PC-9 (cell line): ENCODE results near the gene ARHGAP10. TPM values are rescaled to one million over a fixed set of nuclear protein-coding genes. Genes with fewer than 3 reads are reported as not detected.

Source experiments
- BruUV-seq: library from RNA; stranded (reverse); fragments of 400-500 nt; replicated peaks from 2 replicates; lab custom pipeline; 2021; lab: Mats Ljungman, UMichigan
- CTCF ChIA-PET: fragments of 300-600 bp; sonication (Branson Sonifier 250); formaldehyde crosslinking; loops from one replicate; lab custom pipeline; 2022; ENCODE audit warnings: antibody characterized with exemption; lab: Charles Lee
- POLR2A ChIA-PET: fragments of 300-600 bp; sonication (Branson Sonifier 250); formaldehyde crosslinking; loops from one replicate; lab custom pipeline; 2022; ENCODE audit warnings: antibody characterized with exemption; ENCODE audit not compliant: unreplicated experiment; lab: Charles Lee
- DNase-seq, 2 experiments: peaks; one replicate each; pipeline versions ENCODE4 v3.0.0 to v3.0.0-alpha.2; 2015 to 2022; ENCODE audit warnings: mixed read lengths in 1 of 2
- H2AFZ ChIP-seq: fragments of 200-600 bp; sonication (generic); 2 replicates; pipeline ENCODE4 v1.8.1; 2017; ENCODE audit warnings: antibody characterized with exemption
- H3F3A ChIP-seq: fragments of 200-600 bp; sonication (generic); 2 replicates; pipeline ENCODE4 v1.8.1; 2017; ENCODE audit warnings: antibody characterized with exemption, mild to moderate bottlenecking, low read depth; ENCODE audit not compliant: insufficient read depth
- H3K27ac ChIP-seq: fragments of 200-600 bp; sonication (generic); 2 replicates; pipeline ENCODE4 v1.6.1; 2016; ENCODE audit warnings: mixed run types
- H3K27me3 ChIP-seq: fragments of 200-600 bp; sonication (generic); 2 replicates; pipeline ENCODE4 v1.6.1; 2016; ENCODE audit warnings: low read depth, mixed run types; ENCODE audit not compliant: insufficient read depth
- H3K36me3 ChIP-seq: fragments of 200-600 bp; sonication (generic); 2 replicates; pipeline ENCODE4 v1.6.1; 2016; ENCODE audit warnings: low read depth, mixed run types
- H3K4me1 ChIP-seq: fragments of 200-600 bp; sonication (generic); replicated peaks from 2 replicates; pipeline ENCODE4 v1.6.1; 2016; ENCODE audit warnings: mixed run types; ENCODE audit not compliant: insufficient read depth
- H3K4me2 ChIP-seq: fragments of 200-600 bp; sonication (generic); 2 replicates; pipeline ENCODE4 v1.6.1; 2017; ENCODE audit warnings: mixed run types
- H3K4me3 ChIP-seq: fragments of 200-600 bp; sonication (generic); 2 replicates; pipeline ENCODE4 v1.6.1; 2016; ENCODE audit warnings: mixed run types
- H3K79me2 ChIP-seq: fragments of 200-600 bp; sonication (generic); 2 replicates; pipeline ENCODE4 v1.6.1; 2017; ENCODE audit warnings: low read depth, mixed run types
- H3K9me2 ChIP-seq: fragments of 200-600 bp; sonication (generic); 2 replicates; pipeline ENCODE4 v1.8.1; 2017; ENCODE audit warnings: mild to moderate bottlenecking; ENCODE audit not compliant: insufficient read depth
- H3K9me3 ChIP-seq: fragments of 200-600 bp; sonication (generic); 2 replicates; pipeline ENCODE4 v1.8.1; 2016; ENCODE audit warnings: low read depth; ENCODE audit not compliant: insufficient read depth
- H4K20me1 ChIP-seq: fragments of 200-600 bp; sonication (generic); 2 replicates; pipeline ENCODE4 v1.8.1; 2017; ENCODE audit not compliant: insufficient read depth
- EZH2 ChIP-seq: fragments of 200-600 bp; sonication (generic); IDR thresholded peaks from 2 replicates; pipeline ENCODE4 v1.8.0; 2017; ENCODE audit warnings: antibody characterized with exemption, low read depth
- intact Hi-C: fragments of 100-400 bp; cut with micrococcal nuclease; formaldehyde crosslinking; loops from one replicate; pipeline ENCODE4 v1.10.0; 2022; ENCODE audit not compliant: unreplicated experiment
- total RNA-seq: library from RNA; stranded (reverse); gene quantifications from 2 replicates; pipeline ENCODE4 v1.2.3, GENCODE V29; 2021
- TF ChIP-seq, protein P1 (sequence below): fragments of 200-600 bp; sonication (generic); conservative IDR thresholded peaks from 2 replicates; pipeline ENCODE4 v1.6.1; 2017; ENCODE audit warnings: mixed run types, antibody characterized with exemption, mild to moderate bottlenecking, moderate library complexity

ARHGAP10 gene
- total RNA-seq, 1 experiment from 2014 or later: 27.5 TPM

DNA sequence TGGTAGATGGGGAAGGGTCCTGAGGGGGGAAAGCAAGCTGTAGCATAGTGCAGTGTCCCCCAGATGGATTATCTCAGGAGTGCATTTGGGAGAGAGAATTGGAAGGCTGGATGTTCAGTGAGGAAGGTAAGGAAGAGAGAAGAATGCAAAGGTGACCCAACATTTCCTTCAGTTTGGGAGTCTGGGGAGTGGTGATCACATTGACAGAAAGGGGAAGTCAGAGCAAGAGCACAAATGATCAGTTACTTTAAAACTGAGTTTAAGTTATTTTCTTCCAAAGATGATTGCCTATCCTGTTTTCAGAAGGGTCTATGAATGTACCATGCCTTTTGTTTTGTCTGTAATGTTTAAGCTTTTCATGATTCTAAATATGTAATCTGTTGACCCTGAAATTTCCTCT lies 47.6 kb downstream of the ARHGAP10 start:
- Histone ChIP-seq H3K9me2 (no peaks in the 10 kb centered on the region), H2AFZ (no peak overlapping the region), H3F3A (peaks cover 16% of the 10 kb centered on the region), H3K9me3 (no peaks in the 10 kb centered on the region), H3K27me3 (no peaks in the 10 kb centered on the region), H3K4me3 (no peak overlapping the region), H3K4me2 (no peak overlapping the region), H3K4me1 (peaks cover 30% of the 10 kb centered on the region), H3K27ac (no peak overlapping the region), H4K20me1 (no peaks in the 10 kb centered on the region), H3K79me2 (peaks cover 64% of the 10 kb centered on the region), H3K36me3 (no peaks in the 10 kb centered on the region; the same call in 1 of the 2 replicates)
- DNase-seq: no peak
- CTCF ChIA-PET: no interaction called here
- POLR2A ChIA-PET: no interaction called here
- BruUV-seq: no TSS peak
- intact Hi-C loops: loop anchor here (5.0 kb wide), 1 partner anchor 53 kb away; no protein-coding TSS in a partner anchor
- TF ChIP-seq, protein P1, sequence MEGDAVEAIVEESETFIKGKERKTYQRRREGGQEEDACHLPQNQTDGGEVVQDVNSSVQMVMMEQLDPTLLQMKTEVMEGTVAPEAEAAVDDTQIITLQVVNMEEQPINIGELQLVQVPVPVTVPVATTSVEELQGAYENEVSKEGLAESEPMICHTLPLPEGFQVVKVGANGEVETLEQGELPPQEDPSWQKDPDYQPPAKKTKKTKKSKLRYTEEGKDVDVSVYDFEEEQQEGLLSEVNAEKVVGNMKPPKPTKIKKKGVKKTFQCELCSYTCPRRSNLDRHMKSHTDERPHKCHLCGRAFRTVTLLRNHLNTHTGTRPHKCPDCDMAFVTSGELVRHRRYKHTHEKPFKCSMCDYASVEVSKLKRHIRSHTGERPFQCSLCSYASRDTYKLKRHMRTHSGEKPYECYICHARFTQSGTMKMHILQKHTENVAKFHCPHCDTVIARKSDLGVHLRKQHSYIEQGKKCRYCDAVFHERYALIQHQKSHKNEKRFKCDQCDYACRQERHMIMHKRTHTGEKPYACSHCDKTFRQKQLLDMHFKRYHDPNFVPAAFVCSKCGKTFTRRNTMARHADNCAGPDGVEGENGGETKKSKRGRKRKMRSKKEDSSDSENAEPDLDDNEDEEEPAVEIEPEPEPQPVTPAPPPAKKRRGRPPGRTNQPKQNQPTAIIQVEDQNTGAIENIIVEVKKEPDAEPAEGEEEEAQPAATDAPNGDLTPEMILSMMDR: no peak
- TF ChIP-seq EZH2: no peak

DNA sequence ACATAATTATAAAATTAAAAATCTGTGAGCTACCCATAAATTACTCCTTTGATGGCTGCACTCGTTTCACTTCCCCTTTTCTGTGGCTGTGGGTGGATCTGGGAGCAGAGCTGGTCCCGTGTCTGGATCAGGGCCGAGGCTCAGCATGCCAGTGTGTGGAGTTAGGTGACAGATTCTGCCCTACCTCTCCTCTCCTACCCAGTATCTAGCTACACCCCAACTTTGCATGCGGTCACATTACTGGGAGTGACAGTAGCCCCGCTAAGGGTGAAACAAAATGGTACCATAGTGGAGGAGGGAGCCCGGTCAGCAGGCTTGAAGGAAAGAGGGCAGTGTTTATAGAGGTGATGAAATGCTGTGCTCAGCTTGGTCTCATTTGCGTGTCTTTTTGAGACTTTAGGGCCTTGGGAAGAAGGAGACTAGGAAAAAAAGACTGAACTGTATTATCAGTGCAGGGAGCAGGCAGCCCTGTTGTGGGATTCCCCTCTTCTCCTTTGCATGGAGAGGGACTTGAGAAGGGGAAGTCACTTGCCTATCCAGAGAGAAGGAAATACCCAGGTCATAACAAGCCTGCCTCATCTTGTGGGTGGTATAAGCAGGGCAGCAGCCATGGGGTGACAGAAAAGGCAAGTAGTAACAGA lies 48.4 kb downstream of the ARHGAP10 start:
- Histone ChIP-seq H3K79me2 (peaks cover 59% of the 10 kb centered on the region), H3K4me2 (no peak overlapping the region)

DNA sequence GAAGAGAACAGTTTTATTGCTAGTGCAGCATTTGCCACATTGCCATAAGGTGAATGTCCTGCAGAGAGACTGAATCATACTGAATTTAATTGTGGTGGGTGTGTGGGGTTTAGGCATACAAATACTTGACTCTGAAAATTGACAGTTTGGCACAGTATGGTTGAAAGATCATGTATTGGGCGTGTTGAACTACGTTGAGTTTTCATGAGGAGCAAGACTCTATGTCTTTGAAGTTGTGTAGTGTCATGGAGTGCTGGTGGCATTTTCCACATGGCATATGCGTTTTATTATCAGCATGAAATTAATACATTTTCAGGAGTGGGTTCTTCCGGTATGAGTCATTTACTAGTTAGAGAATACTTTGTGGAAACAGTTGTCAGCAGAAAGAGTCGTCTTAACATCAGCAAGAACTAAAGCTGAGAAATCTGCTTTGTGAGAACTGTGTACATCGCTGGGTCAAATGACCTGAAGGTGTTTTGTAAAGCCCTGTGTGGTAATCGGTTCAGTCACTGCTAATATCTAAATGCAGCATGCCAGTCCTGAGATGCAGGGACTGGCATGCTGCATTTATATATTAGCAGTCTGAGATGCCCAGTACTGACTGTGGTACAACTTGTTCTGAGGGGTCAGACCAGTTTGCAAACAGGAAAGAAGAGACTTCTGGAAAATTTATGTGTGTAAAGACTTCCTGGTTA lies 50.3 kb downstream of the ARHGAP10 start:
- Histone ChIP-seq H3F3A (peaks cover 11% of the 10 kb centered on the region), H3K4me3 (peak overlapping the region; percentile 26; the same call in 1 of the 2 replicates), H3K36me3 (no peaks in the 10 kb centered on the region), H3K27me3 (no peaks in the 10 kb centered on the region), H3K27ac (peak overlapping the region; percentile 63), H4K20me1 (no peaks in the 10 kb centered on the region), H3K4me1 (peaks cover 49% of the 10 kb centered on the region), H3K79me2 (peaks cover 63% of the 10 kb centered on the region), H3K4me2 (peak overlapping the region; percentile 66), H3K9me3 (no peaks in the 10 kb centered on the region), H2AFZ (no peak overlapping the region), H3K9me2 (no peaks in the 10 kb centered on the region)
- ChIA-PET POLR2A (no interaction called here), CTCF (no interaction called here)
- TF ChIP-seq, protein P1: no peak
- TF ChIP-seq EZH2: no peak
- intact Hi-C loops: loop anchor here (2.0 kb wide), 1 partner anchor 41 kb away; no protein-coding TSS in a partner anchor
- DNase-seq: peak; percentile 40 to 83
- BruUV-seq: no TSS peak

More for the DNA sequence above, 48.4 kb downstream of the ARHGAP10 start:
- Histone ChIP-seq H3K4me1 (peaks cover 34% of the 10 kb centered on the region), H3K9me3 (no peaks in the 10 kb centered on the region), H3K27ac (no peak overlapping the region), H4K20me1 (no peaks in the 10 kb centered on the region), H3K27me3 (no peaks in the 10 kb centered on the region), H3K36me3 (no peaks in the 10 kb centered on the region; the same call in 1 of the 2 replicates), H3K4me3 (no peak overlapping the region), H3K9me2 (no peaks in the 10 kb centered on the region), H3F3A (peaks cover 16% of the 10 kb centered on the region), H2AFZ (no peak overlapping the region)
- ChIA-PET CTCF (no interaction called here), POLR2A (no interaction called here)
- no peak for DNase-seq
- TF ChIP-seq, protein P1: no peak
- no peak for TF ChIP-seq EZH2
- BruUV-seq: no TSS peak
- intact Hi-C loops: no loop called here
